Measurements from ENCODE around the gene SH3PXD2A. TPM values are rescaled to one million over a fixed set of nuclear protein-coding genes. Genes with fewer than 3 reads are reported as not detected.

Gene SH3PXD2A
- total RNA-seq, 1 experiment from 2014 or later: 4.5 TPM

- Histone ChIP-seq H2AFZ (ENCODE audit: low read length) (no peak overlapping the region), H3K9ac (ENCODE audit: extremely low read depth, insufficient read length, low read length) (no peak overlapping the region), H3K27me3 (ENCODE audit: insufficient read depth, low read length) (no peaks in the 10 kb centered on the region), H4K91ac (ENCODE audit: insufficient read length, low read depth, low read length) (no peak overlapping the region), H4K8ac (replicated peaks; ENCODE audit: insufficient read length, low read depth, low read length) (no peak overlapping the region), H3K23ac (ENCODE audit: insufficient read length, low read depth, low read length) (no peak overlapping the region), H4K20me1 (ENCODE audit: control insufficient read depth, insufficient read depth, insufficient read length) (no peaks in the 10 kb centered on the region), H2BK20ac (ENCODE audit: low read depth, low read length, poor library complexity, severe bottlenecking) (no peak overlapping the region), H2BK5ac (ENCODE audit: insufficient read length, low read length) (no peak overlapping the region), H3K27ac (ENCODE audit: insufficient read length, low read depth, low read length) (no peak overlapping the region), H2BK120ac (ENCODE audit: low read depth, low read length, poor library complexity, severe bottlenecking) (no peak overlapping the region), H3K4me2 (ENCODE audit: insufficient read depth, insufficient read length, low read length) (no peak overlapping the region), H2AK5ac (ENCODE audit: insufficient read length, low read length) (no peak overlapping the region), H4K5ac (ENCODE audit: insufficient read length, low read depth, low read length) (no peak overlapping the region), H3K23me2 (ENCODE audit: insufficient read length, low read depth, low read length, poor library complexity, severe bottlenecking) (no peaks in the 10 kb centered on the region), H3K4ac (ENCODE audit: low read depth, low read length) (no peak overlapping the region), H3K4me1 (ENCODE audit: insufficient read depth, low read length) (no peaks in the 10 kb centered on the region; the same call in 1 of the 2 replicates), H3T11ph (ENCODE audit: low read length) (no peak overlapping the region), H2BK15ac (ENCODE audit: low read depth, low read length) (no peak overlapping the region), H3K79me1 (ENCODE audit: insufficient read depth, low read depth, low read length, poor library complexity, severe bottlenecking) (no peaks in the 10 kb centered on the region), H3K18ac (ENCODE audit: insufficient read length, low read depth, low read length) (no peak overlapping the region), H3K56ac (ENCODE audit: insufficient read length, low read depth, low read length) (no peak overlapping the region), H3K79me2 (ENCODE audit: insufficient read depth, low read length) (no peaks in the 10 kb centered on the region), H2BK12ac (ENCODE audit: insufficient read length, low read depth, low read length) (no peak overlapping the region), H3K9me3 (ENCODE audit: control insufficient read depth, low read depth, low read length) (no peaks in the 10 kb centered on the region), H3K14ac (ENCODE audit: insufficient read depth, low read length) (no peak overlapping the region; the same call in 1 of the 2 replicates)
- Mint-ChIP-seq H3K4me3 (no peak overlapping the region), H3K4me1 (peaks cover 23 to 36% of the 10 kb centered on the region in 2 experiments), H3K27me3 (ENCODE audit: low read depth) (no peaks in the 10 kb centered on the region), H3K9me3 (no peaks in the 10 kb centered on the region), H3K27ac (no peak overlapping the region), H3K36me3 (ENCODE audit: insufficient read depth in 1 of 3, low read depth in 3 of 3) (no peaks in the 10 kb centered on the region; a peak in 1 of 7 replicates)
- TF ChIP-seq, protein P1, sequence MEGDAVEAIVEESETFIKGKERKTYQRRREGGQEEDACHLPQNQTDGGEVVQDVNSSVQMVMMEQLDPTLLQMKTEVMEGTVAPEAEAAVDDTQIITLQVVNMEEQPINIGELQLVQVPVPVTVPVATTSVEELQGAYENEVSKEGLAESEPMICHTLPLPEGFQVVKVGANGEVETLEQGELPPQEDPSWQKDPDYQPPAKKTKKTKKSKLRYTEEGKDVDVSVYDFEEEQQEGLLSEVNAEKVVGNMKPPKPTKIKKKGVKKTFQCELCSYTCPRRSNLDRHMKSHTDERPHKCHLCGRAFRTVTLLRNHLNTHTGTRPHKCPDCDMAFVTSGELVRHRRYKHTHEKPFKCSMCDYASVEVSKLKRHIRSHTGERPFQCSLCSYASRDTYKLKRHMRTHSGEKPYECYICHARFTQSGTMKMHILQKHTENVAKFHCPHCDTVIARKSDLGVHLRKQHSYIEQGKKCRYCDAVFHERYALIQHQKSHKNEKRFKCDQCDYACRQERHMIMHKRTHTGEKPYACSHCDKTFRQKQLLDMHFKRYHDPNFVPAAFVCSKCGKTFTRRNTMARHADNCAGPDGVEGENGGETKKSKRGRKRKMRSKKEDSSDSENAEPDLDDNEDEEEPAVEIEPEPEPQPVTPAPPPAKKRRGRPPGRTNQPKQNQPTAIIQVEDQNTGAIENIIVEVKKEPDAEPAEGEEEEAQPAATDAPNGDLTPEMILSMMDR (conservative IDR thresholded peaks at IDR 0.05): no peak
- no peak for DNase-seq
- WGBS (ENCODE audit: extremely low coverage, insufficient read length, low lambda C conversion rate): no CpG with 5 or more reads among the region's 10 CpGs
Measured at GRCh38 chr10:103671126-103671895, 184.1 kb downstream of the SH3PXD2A start.

Data from H9 (cell line).